ENCODE measurements around the gene PDXDC1.

GRCh38 chr16:15057681-15058417 lies 83.0 kb downstream of the PDXDC1 start:
- TF ChIP-seq FOXP4 (CRISPR knock-in tag; IDR thresholded peaks at IDR 0.05) (no peak), NR1H2 (CRISPR knock-in tag; IDR thresholded peaks at IDR 0.05) (no peak), ZNF423 (CRISPR knock-in tag; IDR thresholded peaks at IDR 0.05) (no peak), CTCF (IDR thresholded peaks at IDR 0.05) (no peak), JUN (CRISPR knock-in tag; IDR thresholded peaks at IDR 0.05) (no peak)
